ENCODE data around the gene NEU4. TPM values are rescaled to one million over a fixed set of nuclear protein-coding genes. Genes with fewer than 3 reads are reported as not detected.
"Not testable (repeated sequence)": the region's sequence is repeated elsewhere in the genome, so short reads cannot be mapped to it uniquely, and the experiment has no call there.

The NEU4 gene
- polyA plus RNA-seq, 5 donors = 0.07 to 0.49 (median 0.21) TPM

DNA sequence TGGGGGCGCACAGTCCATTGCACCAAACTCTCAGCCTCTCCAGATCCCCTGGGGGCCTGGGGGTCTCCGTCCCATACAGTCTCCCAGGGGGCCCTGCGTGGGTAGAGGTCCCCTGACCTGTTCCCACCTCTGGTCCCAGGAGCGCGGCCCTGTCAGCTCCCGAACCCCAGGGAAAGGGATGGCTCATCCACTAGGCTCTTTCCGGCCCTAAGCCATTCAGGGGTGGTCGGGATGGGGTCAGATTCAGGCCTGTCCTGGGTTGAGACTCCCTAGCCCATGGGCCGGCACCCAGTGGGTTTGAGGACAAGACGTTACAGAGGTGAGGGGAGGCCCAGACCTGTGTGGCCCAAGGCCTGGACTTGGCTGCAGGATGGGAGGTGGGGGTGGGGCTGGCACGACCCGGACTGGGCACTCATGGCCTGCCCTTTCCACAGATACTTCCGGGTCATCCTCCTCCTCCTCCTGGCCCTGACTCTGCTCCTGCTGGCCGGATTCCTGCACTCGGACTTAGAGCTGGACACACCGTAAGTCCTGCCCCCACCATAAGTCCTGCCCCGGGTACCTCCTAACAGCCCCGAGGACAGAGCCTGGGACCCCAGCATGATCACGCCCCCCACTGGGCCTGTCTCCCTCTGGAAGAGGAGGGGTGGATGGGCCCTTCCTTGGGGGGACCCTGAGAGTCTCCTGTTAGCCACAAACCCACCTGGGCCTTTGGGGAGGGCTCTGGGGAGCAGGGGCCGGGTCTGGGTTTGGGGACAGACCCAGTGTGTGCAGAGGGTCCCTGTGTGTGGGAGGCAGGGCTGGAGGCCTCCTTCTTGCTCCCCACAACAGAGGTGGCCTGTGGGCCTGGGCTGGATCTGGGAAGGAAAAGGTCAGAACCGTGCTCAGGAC lies 10.1 kb upstream of the NEU4 start:
- no peak for DNase-seq

DNA sequence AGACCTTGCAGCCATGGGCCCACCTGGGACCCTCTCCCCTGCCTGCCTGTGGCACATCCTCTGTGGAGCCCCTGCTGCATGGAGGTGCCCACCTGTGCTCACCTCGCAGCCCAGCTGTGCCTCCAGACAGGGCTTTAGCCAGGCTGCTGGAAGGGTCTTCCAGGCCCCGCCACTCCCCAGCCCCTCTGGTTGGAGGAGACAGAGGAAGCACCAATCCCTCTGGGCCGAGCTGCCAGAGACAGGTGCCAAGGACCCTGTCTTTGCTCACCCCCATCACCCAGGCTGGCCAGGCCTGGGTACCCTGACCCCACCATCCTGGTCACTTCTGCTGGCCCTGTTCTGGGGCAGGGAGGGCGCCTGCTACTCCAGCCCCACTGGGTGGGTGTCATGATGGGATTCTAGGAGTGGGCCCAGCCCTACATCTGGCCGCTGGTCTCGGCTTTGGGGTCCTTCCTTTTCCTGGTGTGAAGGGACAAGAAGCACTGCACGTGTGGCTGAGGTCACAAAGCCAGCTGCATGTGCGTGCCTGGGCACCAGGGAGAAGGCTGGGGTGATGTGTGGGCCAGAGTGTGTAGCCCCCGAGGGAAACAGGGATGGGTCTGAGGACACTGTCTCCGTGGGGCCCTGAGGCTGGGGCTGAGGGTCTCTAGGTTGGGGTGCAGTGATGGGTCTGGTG lies 9.3 kb upstream of the NEU4 start:
- no peak for DNase-seq

DNA sequence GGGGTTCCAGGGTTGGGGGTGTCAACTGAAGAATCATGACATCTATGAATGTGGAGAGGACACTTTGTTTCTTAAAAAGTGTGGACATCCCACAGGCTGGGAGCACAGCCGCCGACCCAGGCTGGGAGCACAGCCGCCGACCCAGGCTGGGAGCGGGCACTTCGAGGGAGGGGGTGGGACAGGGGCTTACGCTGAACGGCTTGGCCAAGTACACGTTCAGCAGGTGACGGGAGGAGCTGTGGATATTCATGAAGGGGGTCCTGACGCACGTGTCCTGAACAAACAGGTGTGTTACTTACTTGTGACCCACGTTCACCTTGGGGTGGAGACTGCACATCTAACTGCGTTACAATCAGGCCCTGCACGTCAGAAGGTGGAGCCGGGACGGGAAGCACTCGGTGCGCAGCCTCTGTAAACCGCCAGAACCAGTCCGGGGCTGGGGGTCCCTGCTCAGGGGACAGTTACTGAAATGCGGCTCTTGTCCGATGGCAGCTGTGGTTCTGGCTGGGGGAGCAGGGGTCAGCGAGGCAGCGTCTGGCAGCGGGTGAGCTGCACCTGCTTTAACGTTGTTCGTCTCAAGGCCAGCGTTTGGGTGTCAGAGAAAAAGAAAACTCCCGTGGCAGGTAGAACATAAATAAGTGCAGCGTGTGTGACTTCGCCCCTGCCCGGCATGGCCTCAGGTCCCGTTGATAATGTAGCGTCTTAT lies 8.6 kb upstream of the NEU4 start:
- DNase-seq = not testable (repeated sequence)

DNA sequence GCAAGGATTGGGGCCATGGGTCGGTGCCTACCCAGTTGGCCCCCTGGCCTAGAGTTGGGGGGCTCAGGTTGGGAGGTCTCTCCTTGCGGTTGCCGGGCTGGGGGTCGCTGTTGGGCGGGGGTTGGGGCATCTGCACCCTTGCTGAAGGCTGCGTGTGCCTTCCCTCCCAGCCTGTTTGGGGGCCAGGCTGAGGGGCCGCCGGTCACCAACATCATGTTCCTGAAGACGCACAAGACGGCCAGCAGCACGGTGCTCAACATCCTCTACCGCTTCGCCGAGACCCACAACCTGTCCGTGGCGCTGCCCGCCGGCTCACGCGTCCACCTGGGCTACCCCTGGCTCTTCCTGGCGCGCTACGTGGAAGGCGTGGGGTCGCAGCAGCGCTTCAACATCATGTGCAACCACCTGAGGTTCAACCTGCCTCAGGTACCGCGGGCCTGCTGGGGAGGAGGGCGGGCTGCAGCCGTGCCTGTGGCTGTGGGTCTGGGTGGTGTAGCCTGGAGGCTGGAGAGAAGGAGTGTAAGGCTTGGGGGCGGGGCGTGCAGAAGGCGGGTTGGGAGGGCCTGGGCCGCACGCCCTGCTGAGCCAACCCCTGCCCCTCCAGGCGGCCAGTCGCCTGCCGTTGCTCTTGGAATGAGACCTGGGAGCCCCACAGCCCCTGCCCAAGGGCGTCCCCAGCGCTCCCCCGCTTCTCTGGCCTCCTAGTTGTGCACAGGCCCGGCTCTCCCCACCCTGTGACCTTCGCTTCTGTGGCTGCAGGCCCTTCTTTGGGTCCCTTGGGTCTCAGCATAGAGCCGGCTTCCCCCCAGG lies 7.2 kb upstream of the NEU4 start:
- no peak for DNase-seq

DNA sequence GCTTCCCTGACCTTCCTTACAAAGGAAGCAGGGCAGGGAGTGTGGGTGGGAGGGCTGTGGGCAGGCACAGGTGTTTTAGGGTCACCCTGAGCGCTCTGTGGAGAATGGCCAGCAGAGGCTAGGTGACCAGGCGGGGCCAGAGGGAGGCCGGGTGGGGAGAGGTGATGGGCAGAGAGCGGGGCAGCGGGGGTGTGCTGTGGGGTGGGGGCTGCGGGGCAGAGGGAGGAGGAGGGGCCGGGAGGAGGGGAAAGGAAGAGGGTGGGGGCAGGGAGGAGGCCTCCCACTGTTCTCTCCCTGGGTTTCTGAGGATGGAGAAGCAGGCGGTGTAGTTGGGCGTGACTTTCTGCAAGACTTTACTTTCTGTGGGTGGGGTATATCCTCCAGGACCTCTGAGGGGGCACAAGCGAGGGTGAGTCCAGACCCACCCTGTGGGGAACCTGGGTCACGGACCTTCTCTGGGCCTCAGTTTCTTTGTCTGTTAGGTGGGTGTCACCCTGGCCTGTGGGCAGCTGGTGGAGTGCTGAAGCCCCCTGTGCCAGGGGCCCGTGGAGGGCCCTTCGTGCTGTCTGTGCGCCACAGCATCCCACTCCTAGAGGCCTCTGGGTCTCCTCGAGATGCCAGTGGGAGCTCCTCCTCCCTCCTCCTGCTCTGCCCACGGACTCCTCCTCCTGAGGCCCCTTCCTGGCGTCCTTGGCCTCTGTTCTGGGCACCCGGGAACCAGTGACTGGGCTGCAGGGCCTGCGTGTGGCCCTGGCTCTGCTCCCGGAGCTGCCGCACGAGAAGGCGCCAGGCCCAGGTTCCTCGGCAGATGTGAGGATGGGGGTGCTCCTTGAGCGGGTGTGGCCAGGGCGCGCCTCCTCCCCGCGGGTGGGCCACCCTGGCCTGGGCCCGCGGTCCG lies 6.3 kb upstream of the NEU4 start:
- no peak for DNase-seq

DNA sequence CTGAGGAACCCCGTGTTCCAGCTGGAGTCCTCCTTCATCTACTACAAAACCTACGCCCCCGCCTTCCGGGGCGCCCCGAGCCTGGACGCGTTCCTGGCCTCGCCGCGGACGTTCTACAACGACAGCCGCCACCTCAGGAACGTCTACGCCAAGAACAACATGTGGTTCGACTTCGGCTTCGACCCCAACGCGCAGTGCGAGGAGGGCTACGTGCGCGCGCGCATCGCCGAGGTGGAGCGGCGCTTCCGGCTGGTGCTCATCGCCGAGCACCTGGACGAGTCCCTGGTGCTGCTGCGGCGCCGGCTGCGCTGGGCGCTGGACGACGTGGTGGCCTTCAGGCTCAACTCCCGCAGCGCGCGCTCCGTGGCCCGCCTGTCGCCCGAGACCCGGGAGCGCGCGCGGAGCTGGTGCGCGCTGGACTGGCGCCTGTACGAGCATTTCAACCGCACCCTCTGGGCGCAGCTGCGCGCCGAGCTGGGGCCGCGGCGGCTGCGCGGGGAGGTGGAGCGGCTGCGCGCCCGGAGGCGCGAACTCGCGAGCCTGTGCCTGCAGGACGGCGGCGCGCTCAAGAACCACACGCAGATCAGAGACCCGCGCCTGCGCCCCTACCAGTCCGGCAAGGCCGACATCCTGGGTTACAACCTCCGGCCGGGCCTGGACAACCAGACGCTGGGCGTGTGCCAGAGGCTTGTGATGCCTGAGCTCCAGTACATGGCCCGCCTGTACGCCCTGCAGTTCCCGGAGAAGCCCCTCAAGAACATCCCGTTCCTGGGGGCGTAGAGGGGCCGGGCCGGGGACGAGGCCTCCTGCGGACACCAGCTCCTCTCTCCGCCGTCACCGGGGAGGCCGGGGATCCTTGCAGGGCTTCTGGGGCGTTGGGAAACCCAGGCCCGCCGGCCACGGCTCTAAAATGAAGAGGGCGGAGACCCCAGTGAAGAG lies 5.3 kb upstream of the NEU4 start:
- peak; percentile 40 for DNase-seq

DNA sequence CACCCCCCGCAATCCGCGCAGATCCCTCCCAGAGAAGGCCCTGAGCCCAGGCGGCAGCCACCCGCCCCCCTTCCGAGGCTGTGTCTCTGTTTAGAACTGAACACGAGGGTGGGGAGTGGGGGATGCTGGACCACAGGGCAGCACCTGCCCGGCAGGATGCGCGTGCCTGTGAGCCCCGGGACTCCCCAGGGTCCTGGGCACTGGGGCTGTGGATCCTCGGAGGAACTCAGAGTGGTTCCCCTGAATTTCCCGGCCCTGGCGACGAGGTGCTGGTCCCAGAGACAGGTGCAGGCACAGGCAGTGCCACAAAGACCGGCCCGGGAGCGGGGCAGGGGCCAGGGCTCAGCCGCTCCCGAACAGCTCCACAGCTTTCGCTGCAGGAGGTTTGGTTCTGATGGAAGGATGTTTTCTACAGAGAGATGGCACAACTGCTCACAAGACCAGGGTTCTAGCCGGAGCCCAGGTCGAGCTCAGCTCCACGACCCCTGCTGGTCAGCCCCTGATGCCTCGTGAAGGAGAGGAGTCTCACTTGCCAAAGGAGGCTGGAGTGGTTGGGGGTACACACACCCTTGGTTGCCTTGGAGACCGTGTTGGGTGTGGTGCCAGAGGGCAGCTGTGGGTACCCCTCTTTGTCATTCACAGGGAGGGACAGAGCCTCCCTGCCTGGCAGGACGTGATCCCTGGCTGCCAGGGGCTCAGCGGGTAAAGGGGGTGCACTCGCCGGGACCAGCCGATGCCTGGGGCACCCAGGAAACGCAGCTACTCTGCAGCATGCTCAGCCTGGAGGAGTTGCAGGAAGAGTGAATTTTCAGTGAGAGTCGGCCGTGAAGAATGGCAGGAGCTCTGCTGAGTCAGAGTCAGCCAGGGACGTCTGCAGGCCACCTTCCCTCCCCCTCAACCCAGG lies 4.4 kb upstream of the NEU4 start:
- DNase-seq = no peak

DNA sequence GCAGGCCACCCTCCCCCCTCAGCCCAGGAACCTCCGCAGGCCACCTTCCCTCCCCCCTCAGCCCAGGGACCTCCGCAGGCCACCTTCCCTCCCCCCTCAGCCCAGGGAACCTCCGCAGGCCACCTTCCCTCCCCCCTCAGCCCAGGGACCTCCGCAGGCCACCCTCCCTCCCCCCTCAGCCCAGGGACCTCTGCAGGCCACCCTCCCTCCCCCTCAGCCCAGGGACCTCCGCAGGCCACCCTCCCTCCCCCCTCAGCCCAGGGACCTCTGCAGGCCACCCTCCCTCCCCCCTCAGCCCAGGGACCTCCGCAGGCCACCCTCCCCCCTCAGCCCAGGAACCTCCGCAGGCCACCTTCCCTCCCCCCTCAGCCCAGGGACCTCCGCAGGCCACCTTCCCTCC lies 2.8 kb upstream of the NEU4 start:
- DNase-seq = not testable (repeated sequence)

DNA sequence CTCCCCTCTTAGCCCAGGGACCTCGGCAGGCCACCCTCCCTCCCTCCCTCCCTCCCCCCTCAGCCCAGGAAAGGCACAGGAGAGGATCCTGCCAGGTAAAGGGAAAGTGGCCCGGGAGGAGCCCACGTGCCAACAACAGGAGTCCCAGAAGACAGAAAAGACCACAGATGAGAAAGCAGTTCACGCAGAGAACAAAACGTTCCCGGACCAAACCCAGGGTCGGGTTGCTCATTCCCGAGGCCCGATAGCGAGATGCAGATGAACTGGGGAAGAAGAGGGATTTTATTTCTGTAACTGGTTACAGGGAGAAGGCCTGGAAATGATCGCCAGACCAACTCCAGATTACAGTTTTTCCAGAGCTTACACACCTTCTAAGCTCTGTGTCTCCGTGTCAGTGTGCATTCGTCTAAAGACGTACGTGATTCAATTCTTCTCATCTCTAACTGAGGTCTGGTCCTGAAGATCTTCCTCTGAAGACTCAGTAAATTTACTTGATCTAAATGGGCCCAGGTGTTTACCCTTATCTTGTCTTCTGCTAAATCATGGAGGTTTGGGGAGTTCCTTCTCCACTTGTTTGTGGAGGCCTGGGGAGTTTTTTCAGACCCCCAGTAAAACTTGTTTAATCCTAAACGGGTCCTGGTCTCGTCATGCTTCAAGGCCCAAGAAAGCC lies 807 bp upstream of the NEU4 start:
- DNase-seq = no peak

DNA sequence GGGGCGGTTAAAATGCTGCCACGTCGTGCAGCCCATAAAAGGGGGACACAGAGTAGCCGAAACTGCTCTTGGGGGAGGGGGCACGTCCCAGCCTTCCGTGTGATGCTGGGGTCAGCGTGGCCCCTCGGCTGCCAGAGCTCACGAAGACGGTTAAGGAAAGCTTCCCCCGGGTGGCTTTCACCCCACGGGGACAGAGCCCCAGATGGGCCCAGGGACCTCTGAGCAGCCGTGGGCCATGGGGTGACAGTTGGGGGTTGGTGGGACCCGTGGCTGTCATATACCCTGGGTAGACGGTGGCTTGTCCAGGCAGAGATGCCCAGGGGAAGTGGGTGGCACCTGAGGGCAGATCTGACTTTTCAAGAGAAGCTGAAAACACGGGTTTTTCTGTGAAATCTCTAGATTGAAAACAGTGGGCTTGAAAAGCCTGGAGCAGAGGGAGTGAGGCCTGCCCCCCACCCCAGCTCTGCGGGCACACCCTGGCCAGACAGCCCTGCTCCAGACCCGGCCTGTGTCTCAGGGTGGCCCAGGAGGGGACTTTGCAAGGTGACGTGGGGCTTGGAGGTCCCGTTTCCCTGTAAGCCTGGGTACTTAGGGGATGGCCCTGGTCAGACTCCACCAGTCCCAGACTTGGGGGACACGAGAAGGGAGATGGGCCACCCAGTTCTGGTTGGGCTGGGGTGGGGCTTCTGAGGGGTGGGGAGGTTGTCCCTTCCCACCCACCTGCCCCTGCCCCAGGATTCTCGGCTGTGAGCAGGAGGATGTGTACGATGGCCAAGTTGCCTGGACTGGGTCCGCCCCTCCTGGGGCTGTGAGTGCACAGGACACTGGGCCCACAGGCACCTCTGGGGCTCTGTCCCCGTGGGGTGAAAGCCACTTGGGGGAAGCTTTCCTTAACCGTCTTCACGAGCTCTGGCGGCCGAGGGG lies 652 bp downstream of the NEU4 start:
- no peak for DNase-seq

DNA sequence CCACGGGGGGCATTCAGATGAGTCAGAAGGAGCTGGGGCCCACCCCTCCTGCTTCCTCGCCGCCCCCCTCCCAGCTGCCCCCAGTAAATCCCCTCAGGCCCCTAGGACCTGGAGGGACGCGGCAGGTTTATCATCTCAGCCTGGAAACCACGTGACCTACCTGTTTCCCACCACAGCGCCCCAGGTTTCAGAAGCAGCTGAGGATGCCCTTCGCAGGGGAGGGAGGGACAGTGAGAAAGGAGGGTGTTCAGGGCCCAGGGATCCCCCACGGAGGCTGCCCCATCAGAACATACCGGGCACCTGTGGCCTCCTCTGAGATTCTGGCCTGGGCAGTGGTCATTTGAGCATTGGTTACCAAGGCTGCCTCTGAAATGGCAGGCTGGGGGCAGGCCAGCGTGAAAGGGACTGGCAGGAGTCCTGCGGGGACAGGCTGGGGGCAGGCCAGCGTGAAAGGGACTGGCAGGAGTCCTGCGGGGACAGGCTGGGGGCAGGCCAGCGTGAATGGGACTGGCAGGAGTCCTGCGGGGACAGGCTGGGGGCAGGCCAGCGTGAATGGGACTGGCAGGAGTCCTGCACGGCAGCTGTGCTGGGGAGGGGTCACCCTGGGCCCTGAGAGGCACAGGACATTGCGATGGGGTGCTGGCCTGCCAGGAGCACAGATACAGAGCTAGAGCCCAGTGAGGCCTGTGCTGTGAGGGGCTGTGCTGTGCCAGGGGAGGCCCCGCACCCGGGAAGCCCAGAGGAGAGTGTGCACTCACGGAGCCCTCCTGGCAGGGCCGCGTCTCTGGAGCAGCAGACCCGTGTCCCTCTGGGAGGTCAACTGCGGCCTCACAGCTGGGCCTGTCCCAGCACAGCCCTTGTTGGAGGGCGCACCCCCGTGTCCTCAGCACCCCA lies 1.6 kb downstream of the NEU4 start:
- DNase-seq = no peak

DNA sequence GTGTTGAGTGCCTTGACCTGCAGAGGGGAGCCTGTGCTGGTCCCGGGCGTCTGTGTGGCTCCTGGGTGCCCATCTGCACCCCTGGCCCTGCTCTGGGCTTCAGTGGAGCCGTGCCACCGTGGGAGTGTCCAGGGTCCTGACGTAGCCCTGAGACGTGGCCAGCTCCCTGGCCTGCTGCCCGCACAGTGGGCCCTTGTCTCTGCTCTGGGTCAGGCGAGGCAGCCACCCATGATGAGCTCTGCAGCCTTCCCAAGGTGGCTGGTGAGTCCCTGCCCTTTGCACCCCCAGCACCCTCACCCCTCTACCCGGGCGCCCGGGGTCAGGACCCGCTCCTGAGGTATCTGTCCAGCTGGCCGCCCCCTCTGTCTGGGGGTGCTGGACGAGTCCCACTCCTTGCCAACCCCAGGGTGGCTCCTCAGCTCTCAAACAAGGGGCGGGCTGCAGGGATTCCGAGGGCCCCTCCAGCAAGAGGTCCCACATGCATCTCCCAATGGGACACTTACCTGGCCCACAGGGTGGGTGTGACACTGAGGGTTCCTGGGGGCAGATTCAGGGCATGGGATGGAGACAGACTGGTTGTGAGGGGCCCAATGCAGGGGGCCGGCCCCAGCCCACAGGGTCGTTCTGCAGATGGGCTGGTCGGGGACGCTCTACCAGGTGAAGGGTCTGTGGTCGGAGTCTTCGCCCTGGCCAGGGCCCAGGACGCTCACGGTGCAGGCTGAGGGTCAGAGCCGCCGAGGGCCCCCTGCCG lies 2.4 kb downstream of the NEU4 start:
- no peak for DNase-seq

DNA sequence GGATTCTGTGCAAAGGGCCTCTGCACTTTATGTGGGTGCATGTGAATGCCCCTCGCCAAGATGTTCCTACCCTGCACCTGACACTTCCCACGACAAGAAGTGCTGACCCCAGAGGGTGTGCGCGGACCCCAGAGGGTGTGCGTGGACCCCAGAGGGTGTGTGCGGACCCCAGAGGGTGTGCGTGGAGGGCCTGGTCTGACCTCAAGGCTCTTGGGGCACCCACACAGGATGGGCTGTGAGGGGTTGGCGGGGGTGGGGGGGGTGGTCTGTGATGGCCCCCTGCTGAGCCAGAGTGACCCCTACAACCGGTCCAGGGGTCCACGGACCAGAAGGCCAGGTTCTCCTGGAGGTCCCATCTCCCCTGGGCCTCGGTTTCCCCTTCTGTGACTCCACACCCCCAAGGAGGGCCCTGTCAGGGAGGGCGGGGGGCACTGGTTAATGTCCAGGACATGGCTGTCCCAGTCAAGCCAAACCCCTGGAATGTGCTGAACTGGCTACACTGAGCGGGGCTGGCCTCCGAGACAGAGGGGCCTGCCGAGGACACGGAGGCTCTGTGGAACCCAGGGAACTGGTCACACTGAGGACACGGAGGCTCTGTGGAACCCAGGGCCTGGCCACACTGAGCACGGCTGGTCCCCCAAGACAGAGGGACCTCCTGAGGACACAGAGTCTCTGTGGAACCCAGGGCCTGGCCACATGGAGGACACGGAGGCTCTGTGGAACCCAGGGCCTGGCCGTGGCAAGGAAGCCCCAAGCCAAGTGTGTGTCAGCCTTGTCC lies 3.1 kb downstream of the NEU4 start:
- no peak for DNase-seq

All from right lung (tissue), 5 donors.